T-helper 2 cell treated with Interferon-gamma antibody and Interleukin-4, amounts not matched to agents 5 μg/mL and 100 μg/mL, for 36 hours (primary cell): Measurements from ENCODE around the gene MIEF1.

Experiments
- DNase-seq: peaks from one replicate; pipeline ENCODE4 v3.0.0; 2021; ENCODE audit warnings: low spot score
- H3K27ac Mint-ChIP-seq: one replicate; pipeline ENCODE4 v1.8.0; 2021; ENCODE audit warnings: mild to moderate bottlenecking, mixed read lengths
- H3K27me3 Mint-ChIP-seq: one replicate; pipeline ENCODE4 v1.8.0; 2021; ENCODE audit warnings: low read depth, mixed read lengths
- H3K36me3 Mint-ChIP-seq: one replicate; pipeline ENCODE4 v1.8.0; 2021; ENCODE audit warnings: low read depth, mixed read lengths
- H3K4me1 Mint-ChIP-seq: one replicate; pipeline ENCODE4 v1.8.0; 2021; ENCODE audit warnings: low read depth, mixed read lengths
- H3K4me3 Mint-ChIP-seq: one replicate; pipeline ENCODE4 v1.8.0; 2022; ENCODE audit warnings: mild to moderate bottlenecking, moderate library complexity, mixed read lengths
- H3K9me3 Mint-ChIP-seq: one replicate; pipeline ENCODE4 v1.8.0; 2021; ENCODE audit warnings: mixed read lengths

Gene MIEF1

GRCh38 chr22:39545386-39546365 lies 43.6 kb downstream of the MIEF1 start:
- no peaks in the 10 kb centered on the region for H3K36me3 Mint-ChIP-seq
- H3K4me1 Mint-ChIP-seq, result peaks cover 15% of the 10 kb centered on the region
- H3K9me3 Mint-ChIP-seq, result no peaks in the 10 kb centered on the region
- peaks cover 41% of the 10 kb centered on the region for H3K27me3 Mint-ChIP-seq
- no peak overlapping the region for H3K4me3 Mint-ChIP-seq
- DNase-seq, result no peak
- H3K27ac Mint-ChIP-seq, result no peak overlapping the region

- H3K27ac Mint-ChIP-seq, result no peak overlapping the region
- H3K4me3 Mint-ChIP-seq, result no peak overlapping the region
- no peaks in the 10 kb centered on the region for H3K36me3 Mint-ChIP-seq
- peaks cover 46% of the 10 kb centered on the region for H3K27me3 Mint-ChIP-seq
- DNase-seq, result no peak
- H3K9me3 Mint-ChIP-seq, result no peaks in the 10 kb centered on the region
- peaks cover 15% of the 10 kb centered on the region for H3K4me1 Mint-ChIP-seq
These were observed 44.9 kb downstream of the MIEF1 start for GRCh38 chr22:39546889-39547586.

DNA sequence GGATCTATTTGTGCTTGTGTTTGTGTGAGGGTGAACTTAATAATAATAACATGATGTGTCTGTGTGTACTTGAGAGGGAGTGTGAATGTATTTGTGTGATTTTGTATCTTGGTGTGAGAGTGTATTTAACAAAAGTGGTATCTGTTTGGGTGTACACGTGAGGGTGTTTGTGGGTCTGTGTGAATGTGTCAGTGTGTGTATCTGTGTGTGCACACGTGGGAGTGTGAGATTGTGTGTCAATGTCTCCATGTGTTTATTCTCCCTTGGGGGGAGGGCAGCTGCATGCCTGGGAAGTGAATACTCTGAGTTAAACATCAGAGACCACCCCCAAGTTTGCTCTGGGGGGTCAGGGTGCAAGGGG lies 45.5 kb downstream of the MIEF1 start:
- no peaks in the 10 kb centered on the region for H3K36me3 Mint-ChIP-seq
- no peak for DNase-seq
- no peaks in the 10 kb centered on the region for H3K9me3 Mint-ChIP-seq
- peaks cover 44% of the 10 kb centered on the region for H3K27me3 Mint-ChIP-seq
- H3K27ac Mint-ChIP-seq, result no peak overlapping the region
- H3K4me1 Mint-ChIP-seq, result peaks cover 15% of the 10 kb centered on the region
- no peak overlapping the region for H3K4me3 Mint-ChIP-seq

DNA sequence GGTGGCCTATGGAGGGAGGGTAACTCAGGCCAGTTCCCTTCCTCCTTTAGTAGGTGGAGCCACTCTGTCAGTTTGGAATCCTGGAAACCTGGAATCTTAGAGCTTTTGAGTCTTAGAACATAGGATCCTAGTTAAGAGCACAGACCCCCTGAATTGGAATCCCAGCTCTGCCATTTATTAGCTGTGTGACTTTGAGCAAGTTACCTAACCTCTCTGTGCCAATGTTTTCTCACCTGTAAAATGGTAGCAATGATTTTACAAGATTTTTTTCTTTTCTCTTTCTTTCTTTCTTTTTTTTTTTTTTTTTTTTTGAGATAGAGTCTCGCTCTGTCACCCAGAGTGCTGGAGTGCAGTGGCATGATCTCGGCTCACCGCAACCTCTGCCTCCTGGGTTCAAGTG lies 51.3 kb downstream of the MIEF1 start:
- DNase-seq, result no peak
- Mint-ChIP-seq H3K4me1 (peaks cover 2% of the 10 kb centered on the region), H3K9me3 (no peaks in the 10 kb centered on the region), H3K27ac (no peak overlapping the region), H3K4me3 (no peak overlapping the region), H3K36me3 (no peaks in the 10 kb centered on the region), H3K27me3 (peaks cover 51% of the 10 kb centered on the region)

DNA sequence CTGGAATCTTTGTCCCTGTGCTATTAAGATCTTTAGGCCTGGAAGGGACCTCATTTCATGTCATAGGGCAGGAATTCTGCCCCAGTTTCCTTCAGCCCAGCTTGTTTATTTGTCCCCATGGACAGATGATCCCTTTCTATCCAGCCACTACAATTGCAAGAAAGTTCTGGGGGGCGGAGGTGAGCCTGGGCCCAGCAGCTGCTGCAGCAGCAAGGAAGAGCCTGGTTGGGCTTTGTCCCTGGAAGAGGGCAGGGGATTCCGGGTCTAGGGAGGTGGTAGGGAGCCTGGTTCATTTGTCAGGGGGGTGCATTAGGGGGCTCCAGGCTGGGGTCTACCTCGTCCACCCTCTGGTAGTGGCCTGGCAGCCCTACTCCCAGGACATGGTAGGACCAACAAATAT lies 52.1 kb downstream of the MIEF1 start:
- DNase-seq, result no peak
- Mint-ChIP-seq H3K27me3 (peaks cover 56% of the 10 kb centered on the region), H3K4me3 (no peak overlapping the region), H3K36me3 (no peaks in the 10 kb centered on the region), H3K4me1 (peaks cover 2% of the 10 kb centered on the region), H3K27ac (no peak overlapping the region), H3K9me3 (no peaks in the 10 kb centered on the region)

DNA sequence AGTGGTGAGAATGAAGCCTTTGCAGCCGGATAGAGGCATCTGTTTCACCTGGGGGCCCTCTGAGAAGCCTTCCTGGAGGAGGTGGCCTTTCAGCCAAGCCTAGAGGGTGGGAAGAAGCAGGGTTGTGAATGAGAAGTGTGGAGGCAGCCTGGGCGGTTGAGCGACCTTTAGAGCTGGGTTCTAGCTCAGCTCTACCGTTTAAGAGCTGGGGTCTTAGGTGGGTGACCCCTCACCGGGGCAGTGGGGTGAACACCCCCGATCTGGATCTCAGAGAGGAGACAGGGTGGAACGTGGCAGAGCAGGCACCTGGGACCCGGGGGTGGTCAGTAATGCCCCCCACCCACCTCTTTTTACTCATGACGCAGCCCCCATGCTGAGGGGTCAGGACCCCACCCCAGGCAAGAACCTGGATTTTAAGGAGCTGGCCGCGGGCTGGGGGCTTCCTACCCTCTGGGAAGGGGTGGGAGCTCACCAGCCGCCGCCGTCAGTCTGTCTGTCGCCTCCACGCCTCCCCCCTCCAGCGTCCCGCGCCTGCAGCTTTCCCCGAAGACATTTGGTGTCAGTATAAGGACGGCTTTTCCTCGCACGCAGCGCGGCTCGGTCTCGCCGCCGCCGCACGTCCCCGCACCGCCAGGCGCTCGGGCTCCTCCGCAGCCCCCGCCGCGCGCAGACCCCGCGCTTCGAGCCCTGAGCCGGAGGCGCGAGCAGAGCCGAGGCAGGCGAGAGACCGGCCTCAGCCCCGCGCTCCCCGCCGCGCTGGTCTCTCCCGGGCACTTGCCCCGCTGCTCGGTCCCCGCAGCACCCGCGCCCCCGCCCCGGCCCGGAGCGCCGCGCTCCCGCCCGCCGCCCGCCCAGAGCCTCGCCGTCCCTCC lies 55.1 kb downstream of the MIEF1 start:
- Mint-ChIP-seq H3K36me3 (no peaks in the 10 kb centered on the region), H3K27ac (no peak overlapping the region), H3K4me1 (peaks cover 2% of the 10 kb centered on the region), H3K9me3 (no peaks in the 10 kb centered on the region), H3K27me3 (peaks cover 62% of the 10 kb centered on the region), H3K4me3 (peak overlapping the region; percentile 46)
- DNase-seq, result no peak

- peak overlapping the region; percentile 60 for H3K4me3 Mint-ChIP-seq
These were observed 56.2 kb downstream of the MIEF1 start for GRCh38 chr22:39558254-39558727.

GRCh38 chr22:39558950-39559349 lies 56.9 kb downstream of the MIEF1 start:
- H3K9me3 Mint-ChIP-seq, result no peaks in the 10 kb centered on the region
- no peak for DNase-seq
- peaks cover 52% of the 10 kb centered on the region for H3K27me3 Mint-ChIP-seq
- no peak overlapping the region for H3K4me3 Mint-ChIP-seq
- no peaks in the 10 kb centered on the region for H3K36me3 Mint-ChIP-seq
- H3K4me1 Mint-ChIP-seq, result peaks cover 2% of the 10 kb centered on the region
- no peak overlapping the region for H3K27ac Mint-ChIP-seq

More at GRCh38 chr22:39558254-39558727, 56.2 kb downstream of the MIEF1 start:
- no peak for DNase-seq
- Mint-ChIP-seq H3K27me3 (peaks cover 56% of the 10 kb centered on the region), H3K4me1 (peaks cover 2% of the 10 kb centered on the region), H3K36me3 (no peaks in the 10 kb centered on the region), H3K9me3 (no peaks in the 10 kb centered on the region), H3K27ac (no peak overlapping the region)

- Mint-ChIP-seq H3K36me3 (no peaks in the 10 kb centered on the region), H3K27ac (no peak overlapping the region), H3K9me3 (no peaks in the 10 kb centered on the region), H3K4me3 (no peak overlapping the region), H3K4me1 (peaks cover 2% of the 10 kb centered on the region), H3K27me3 (peaks cover 47% of the 10 kb centered on the region)
- no peak for DNase-seq
These were observed 57.5 kb downstream of the MIEF1 start for GRCh38 chr22:39559456-39560105.

GRCh38 chr22:39560127-39560526 lies 58.0 kb downstream of the MIEF1 start:
- H3K27me3 Mint-ChIP-seq, result peaks cover 46% of the 10 kb centered on the region
- H3K9me3 Mint-ChIP-seq, result no peaks in the 10 kb centered on the region
- H3K4me1 Mint-ChIP-seq, result peaks cover 2% of the 10 kb centered on the region
- H3K4me3 Mint-ChIP-seq, result no peak overlapping the region
- H3K27ac Mint-ChIP-seq, result no peak overlapping the region
- H3K36me3 Mint-ChIP-seq, result no peaks in the 10 kb centered on the region
- DNase-seq, result no peak

GRCh38 chr22:39562839-39563489 lies 60.9 kb downstream of the MIEF1 start:
- DNase-seq, result no peak
- H3K4me3 Mint-ChIP-seq, result no peak overlapping the region
- peaks cover 5% of the 10 kb centered on the region for H3K9me3 Mint-ChIP-seq
- H3K27ac Mint-ChIP-seq, result no peak overlapping the region
- H3K4me1 Mint-ChIP-seq, result peaks cover 9% of the 10 kb centered on the region
- H3K27me3 Mint-ChIP-seq, result peaks cover 24% of the 10 kb centered on the region
- peaks cover 3% of the 10 kb centered on the region for H3K36me3 Mint-ChIP-seq

- peaks cover 5% of the 10 kb centered on the region for H3K9me3 Mint-ChIP-seq
- peaks cover 18% of the 10 kb centered on the region for H3K27me3 Mint-ChIP-seq
- peaks cover 3% of the 10 kb centered on the region for H3K36me3 Mint-ChIP-seq
- no peak overlapping the region for H3K27ac Mint-ChIP-seq
- H3K4me3 Mint-ChIP-seq, result no peak overlapping the region
- no peak for DNase-seq
- peaks cover 11% of the 10 kb centered on the region for H3K4me1 Mint-ChIP-seq
These were observed 61.7 kb downstream of the MIEF1 start for GRCh38 chr22:39563571-39564428.
